HPDE6-E6E7 (cell line): ENCODE data around the gene KDM2B.

Source experiments
- DNase-seq: peaks from one replicate; pipeline ENCODE4 v3.0.0; 2011; ENCODE audit warnings: missing footprints; ENCODE audit errors: extremely low spot score

The KDM2B gene

GRCh38 chr12:121562488-121562887 is 18.3 kb downstream of the KDM2B start:
- no peak for DNase-seq

- no peak for DNase-seq
Observed at GRCh38 chr12:121561009-121561395, 19.8 kb downstream of the KDM2B start.

GRCh38 chr12:121560392-121561008 is 20.3 kb downstream of the KDM2B start:
- no peak for DNase-seq

GRCh38 chr12:121558956-121559355 is 21.9 kb downstream of the KDM2B start:
- DNase-seq, result no peak

- no peak for DNase-seq
Observed at GRCh38 chr12:121550974-121551634, 29.7 kb downstream of the KDM2B start.

- no peak for DNase-seq
Observed at GRCh38 chr12:121549075-121549474, 31.7 kb downstream of the KDM2B start.

GRCh38 chr12:121545480-121545879 is 35.3 kb downstream of the KDM2B start:
- DNase-seq, result no peak

GRCh38 chr12:121543786-121544185 is 37.0 kb downstream of the KDM2B start:
- no peak for DNase-seq

- no peak for DNase-seq
Observed at GRCh38 chr12:121539908-121540307, 40.9 kb downstream of the KDM2B start.

GRCh38 chr12:121538699-121539061 is 42.1 kb downstream of the KDM2B start:
- peak; percentile 35 for DNase-seq

GRCh38 chr12:121537814-121538698 is 42.8 kb downstream of the KDM2B start:
- no peak for DNase-seq

- DNase-seq, result peak; percentile 39
Observed at GRCh38 chr12:121536899-121537813, 43.7 kb downstream of the KDM2B start.

GRCh38 chr12:121536054-121536898 is 44.5 kb downstream of the KDM2B start:
- DNase-seq, result peak; percentile 46

- DNase-seq, result no peak
Observed at GRCh38 chr12:121535150-121536053, 45.4 kb downstream of the KDM2B start.

GRCh38 chr12:121534495-121535148 is 46.2 kb downstream of the KDM2B start:
- DNase-seq, result no peak

GRCh38 chr12:121533394-121534090 is 47.3 kb downstream of the KDM2B start:
- DNase-seq, result no peak

GRCh38 chr12:121532503-121533393 is 48.1 kb downstream of the KDM2B start:
- DNase-seq, result no peak
